Fibroblast of villous mesenchyme (primary cell): Measurements from ENCODE around the gene SLC28A1. TPM values are rescaled to one million over a fixed set of nuclear protein-coding genes. Genes with fewer than 3 reads are reported as not detected.

Experiments
- DNase-seq: peaks from one replicate; pipeline ENCODE4 v3.0.0-alpha.2; 2010; ENCODE audit warnings: low read depth
- H3K4me3 ChIP-seq: 2 replicates; pipeline ENCODE4 v1.5.1; 2011; ENCODE audit warnings: low read depth, mild to moderate bottlenecking, low read length
- total RNA-seq: library from RNA; depleted of rRNA; stranded (reverse); fragments of >200 nt; gene quantifications from 2 replicates; pipeline ENCODE4 v1.2.3, GENCODE V29; 2012
- TF ChIP-seq, protein P1 (sequence below): IDR thresholded peaks from 2 replicates; pipeline ENCODE4 v1.5.1; 2012; ENCODE audit warnings: low read depth, mild to moderate bottlenecking, low read length; ENCODE audit not compliant: insufficient read depth

Gene SLC28A1, protein sequence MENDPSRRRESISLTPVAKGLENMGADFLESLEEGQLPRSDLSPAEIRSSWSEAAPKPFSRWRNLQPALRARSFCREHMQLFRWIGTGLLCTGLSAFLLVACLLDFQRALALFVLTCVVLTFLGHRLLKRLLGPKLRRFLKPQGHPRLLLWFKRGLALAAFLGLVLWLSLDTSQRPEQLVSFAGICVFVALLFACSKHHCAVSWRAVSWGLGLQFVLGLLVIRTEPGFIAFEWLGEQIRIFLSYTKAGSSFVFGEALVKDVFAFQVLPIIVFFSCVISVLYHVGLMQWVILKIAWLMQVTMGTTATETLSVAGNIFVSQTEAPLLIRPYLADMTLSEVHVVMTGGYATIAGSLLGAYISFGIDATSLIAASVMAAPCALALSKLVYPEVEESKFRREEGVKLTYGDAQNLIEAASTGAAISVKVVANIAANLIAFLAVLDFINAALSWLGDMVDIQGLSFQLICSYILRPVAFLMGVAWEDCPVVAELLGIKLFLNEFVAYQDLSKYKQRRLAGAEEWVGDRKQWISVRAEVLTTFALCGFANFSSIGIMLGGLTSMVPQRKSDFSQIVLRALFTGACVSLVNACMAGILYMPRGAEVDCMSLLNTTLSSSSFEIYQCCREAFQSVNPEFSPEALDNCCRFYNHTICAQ
- not detected in 2 replicates for total RNA-seq

DNA sequence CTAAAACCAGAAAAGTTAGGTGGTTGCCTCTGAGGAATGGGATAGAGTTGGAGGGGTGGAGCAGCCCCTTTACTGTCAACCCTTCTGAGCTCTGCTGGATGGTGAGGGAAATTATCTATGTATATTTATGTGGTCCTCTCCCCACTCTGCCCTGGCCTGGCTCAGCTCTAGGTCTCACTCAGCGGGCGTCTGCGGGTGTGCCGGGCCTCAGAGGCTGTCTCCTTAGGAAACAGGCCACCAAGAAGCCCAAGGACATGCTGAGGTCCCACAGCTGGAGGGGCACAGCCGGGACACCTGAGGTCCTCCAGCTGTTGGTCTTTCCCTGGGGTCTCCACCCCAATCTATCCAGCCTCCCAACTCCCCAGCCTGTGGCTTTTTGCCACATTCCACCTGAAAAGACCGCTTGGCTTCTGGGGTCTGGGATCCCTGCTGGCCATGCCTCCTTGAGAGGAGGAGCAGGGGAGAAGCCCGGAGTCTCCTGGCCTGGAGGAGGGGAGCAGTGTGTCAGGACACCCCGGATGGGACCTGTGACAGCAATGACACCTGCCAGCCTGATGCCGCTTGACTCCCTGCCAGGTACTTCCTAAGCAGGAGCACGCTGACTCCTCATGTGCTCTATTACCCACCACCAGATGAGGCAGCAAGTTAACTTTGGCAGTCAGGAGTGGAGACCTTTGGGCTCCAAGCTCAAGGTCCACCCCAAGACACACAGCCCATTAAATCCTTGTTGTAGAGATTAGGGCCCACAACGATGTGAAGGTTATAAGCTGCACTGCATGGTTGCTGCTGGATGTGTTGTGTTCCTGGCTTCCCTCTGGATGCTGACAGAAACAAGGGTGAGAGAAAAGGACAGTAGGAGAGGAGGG, at the start of gene SLC28A1:
Gene SLC28A1 (plus strand): TSS at position 747 of the 866 bp plus-strand sequence. CDS start 3,099 bp downstream, outside the sequence.
- no peak within 1 kb of the TSS for H3K4me3 ChIP-seq
- no peak for DNase-seq
- TF ChIP-seq, protein P1, sequence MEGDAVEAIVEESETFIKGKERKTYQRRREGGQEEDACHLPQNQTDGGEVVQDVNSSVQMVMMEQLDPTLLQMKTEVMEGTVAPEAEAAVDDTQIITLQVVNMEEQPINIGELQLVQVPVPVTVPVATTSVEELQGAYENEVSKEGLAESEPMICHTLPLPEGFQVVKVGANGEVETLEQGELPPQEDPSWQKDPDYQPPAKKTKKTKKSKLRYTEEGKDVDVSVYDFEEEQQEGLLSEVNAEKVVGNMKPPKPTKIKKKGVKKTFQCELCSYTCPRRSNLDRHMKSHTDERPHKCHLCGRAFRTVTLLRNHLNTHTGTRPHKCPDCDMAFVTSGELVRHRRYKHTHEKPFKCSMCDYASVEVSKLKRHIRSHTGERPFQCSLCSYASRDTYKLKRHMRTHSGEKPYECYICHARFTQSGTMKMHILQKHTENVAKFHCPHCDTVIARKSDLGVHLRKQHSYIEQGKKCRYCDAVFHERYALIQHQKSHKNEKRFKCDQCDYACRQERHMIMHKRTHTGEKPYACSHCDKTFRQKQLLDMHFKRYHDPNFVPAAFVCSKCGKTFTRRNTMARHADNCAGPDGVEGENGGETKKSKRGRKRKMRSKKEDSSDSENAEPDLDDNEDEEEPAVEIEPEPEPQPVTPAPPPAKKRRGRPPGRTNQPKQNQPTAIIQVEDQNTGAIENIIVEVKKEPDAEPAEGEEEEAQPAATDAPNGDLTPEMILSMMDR = no peak

- H3K4me3 ChIP-seq = no peak overlapping the region
- TF ChIP-seq, protein P1 = no peak
- no peak for DNase-seq
Observed at GRCh38 chr15:84834969-84835368, 49.5 kb upstream of the SLC28A1 start.

DNA sequence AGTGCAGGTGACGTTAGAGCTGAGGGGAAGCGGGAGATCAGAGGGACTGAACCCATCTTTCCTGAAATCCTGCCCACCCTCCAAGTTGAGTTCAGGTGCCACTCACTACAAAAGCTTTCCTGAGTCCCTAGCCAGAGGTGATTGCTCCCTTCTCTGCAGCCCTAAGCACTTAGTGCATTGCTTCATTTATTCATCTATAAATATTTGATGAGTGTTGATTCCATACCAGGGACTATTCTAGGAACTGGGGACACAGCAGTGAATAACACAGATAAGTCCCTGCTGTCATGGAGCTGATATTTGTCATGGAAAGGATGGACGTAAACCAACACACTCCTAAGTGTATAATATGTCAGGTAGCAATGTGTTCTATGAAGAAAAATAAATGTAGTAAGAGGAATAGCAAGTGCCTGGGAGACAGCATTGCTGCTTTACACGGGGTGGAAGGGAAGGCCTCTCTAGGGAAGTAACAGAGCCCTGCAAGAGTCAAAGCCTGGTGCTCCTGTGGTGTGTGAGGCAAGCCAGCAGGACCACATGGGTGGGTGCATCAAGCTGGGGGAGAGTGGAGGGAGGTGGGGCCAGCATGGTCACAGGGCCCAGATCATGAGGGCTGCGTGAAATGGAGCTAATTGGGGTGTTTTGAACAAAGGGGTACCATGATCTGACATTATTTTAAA, 48.7 kb upstream of the SLC28A1 start:
- DNase-seq = no peak
- no peak overlapping the region for H3K4me3 ChIP-seq
- TF ChIP-seq, protein P1 = no peak

DNA sequence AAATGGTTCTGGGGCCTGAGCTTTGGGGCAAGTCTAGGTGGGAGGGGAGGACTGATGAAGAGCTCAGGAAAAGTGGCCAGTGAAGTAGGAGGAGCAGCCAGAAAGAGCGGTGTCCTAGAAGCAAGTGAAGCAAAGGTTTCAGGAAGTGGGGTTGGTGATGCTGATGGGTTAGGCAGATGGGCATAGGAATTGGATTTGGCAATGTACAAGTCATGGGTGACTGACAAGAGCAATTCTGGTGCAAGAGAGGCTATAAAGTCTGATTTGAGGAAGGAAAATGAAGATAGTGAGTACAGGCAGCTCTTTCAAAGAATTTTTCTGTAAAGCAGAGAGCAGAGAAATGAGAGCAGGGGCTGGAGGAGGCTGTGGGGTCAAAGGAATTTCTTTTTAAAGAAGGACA, 47.6 kb upstream of the SLC28A1 start:
- TF ChIP-seq, protein P1 = no peak
- DNase-seq = no peak
- H3K4me3 ChIP-seq = no peak overlapping the region

DNA sequence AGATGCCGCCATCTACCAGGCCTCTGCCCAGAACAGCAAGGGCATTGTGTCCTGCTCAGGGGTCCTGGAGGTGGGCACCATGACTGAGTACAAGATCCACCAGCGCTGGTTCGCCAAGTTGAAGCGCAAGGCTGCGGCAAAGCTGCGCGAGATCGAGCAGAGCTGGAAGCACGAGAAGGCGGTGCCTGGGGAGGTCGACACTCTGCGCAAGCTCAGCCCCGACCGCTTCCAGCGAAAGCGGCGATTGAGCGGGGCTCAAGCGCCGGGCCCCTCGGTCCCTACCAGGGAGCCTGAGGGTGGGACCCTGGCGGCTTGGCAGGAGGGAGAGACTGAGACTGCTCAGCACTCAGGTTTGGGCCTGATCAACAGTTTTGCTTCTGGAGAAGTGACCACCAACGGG, 44.7 kb upstream of the SLC28A1 start:
- no peak for DNase-seq
- TF ChIP-seq, protein P1 = no peak
- no peak overlapping the region for H3K4me3 ChIP-seq

DNA sequence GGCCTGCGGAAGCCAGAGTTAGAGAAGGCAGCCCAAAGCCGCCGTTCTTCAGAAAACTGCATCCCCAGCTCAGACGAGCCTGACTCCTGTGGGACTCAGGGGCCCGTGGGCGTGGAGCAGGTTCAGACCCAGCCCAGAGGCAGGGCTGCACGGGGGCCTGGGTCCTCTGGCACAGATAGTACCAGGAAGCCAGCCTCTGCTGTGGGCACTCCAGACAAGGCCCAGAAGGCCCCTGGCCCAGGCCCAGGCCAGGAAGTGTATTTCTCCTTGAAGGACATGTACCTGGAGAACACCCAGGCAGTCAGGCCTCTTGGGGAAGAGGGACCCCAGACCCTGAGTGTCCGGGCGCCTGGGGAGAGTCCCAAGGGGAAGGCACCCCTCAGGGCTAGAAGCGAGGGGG, 44.2 kb upstream of the SLC28A1 start:
- no peak for DNase-seq
- TF ChIP-seq, protein P1 = no peak
- H3K4me3 ChIP-seq = no peak overlapping the region
